HG03196 (cell line): ENCODE measurements around the gene SOS1.
"Not testable (repeated sequence)": the region's sequence is repeated elsewhere in the genome, so short reads cannot be mapped to it uniquely, and the experiment has no call there.

Source experiments
- ATAC-seq: cut with Tn5 transposase; IDR thresholded peaks from one replicate; pipeline ENCODE4 v1.9.1; 2021; ENCODE audit not compliant: unreplicated experiment

SOS1 gene

GRCh38 chr2:39107724-39108273 lies 13.1 kb downstream of the SOS1 start:
- ATAC-seq: no peak

GRCh38 chr2:39107156-39107555 lies 13.7 kb downstream of the SOS1 start:
- ATAC-seq: no peak

GRCh38 chr2:39099870-39100728 lies 20.8 kb downstream of the SOS1 start:
- ATAC-seq: no peak

GRCh38 chr2:39099310-39099869 lies 21.5 kb downstream of the SOS1 start:
- no peak for ATAC-seq

GRCh38 chr2:39095624-39096023 lies 25.2 kb downstream of the SOS1 start:
- ATAC-seq: no peak

- peak; percentile 77 for ATAC-seq
Measured at GRCh38 chr2:39094717-39095363, 26.0 kb downstream of the SOS1 start.

GRCh38 chr2:39093218-39093898 lies 27.5 kb downstream of the SOS1 start:
- ATAC-seq: no peak

- no peak for ATAC-seq
Measured at GRCh38 chr2:39091543-39091942, 29.3 kb downstream of the SOS1 start.

- no peak for ATAC-seq
Measured at GRCh38 chr2:39091063-39091462, 29.8 kb downstream of the SOS1 start.

GRCh38 chr2:39080152-39080551 lies 40.7 kb downstream of the SOS1 start:
- ATAC-seq: no peak

GRCh38 chr2:39069890-39070465 lies 50.9 kb downstream of the SOS1 start:
- no peak for ATAC-seq

GRCh38 chr2:39069136-39069515 lies 51.7 kb downstream of the SOS1 start:
- no peak for ATAC-seq

GRCh38 chr2:39068299-39069135 lies 52.3 kb downstream of the SOS1 start:
- no peak for ATAC-seq

GRCh38 chr2:39065616-39066015 lies 55.2 kb downstream of the SOS1 start:
- no peak for ATAC-seq

- ATAC-seq: no peak
Measured at GRCh38 chr2:39062320-39062719, 58.5 kb downstream of the SOS1 start.

GRCh38 chr2:39061280-39061679 lies 59.6 kb downstream of the SOS1 start:
- no peak for ATAC-seq

GRCh38 chr2:39059366-39059952 lies 61.4 kb downstream of the SOS1 start:
- ATAC-seq: no peak

- ATAC-seq: no peak
Measured at GRCh38 chr2:39058101-39058500, 62.8 kb downstream of the SOS1 start.

GRCh38 chr2:39052665-39053064 lies 68.2 kb downstream of the SOS1 start:
- not testable (repeated sequence) for ATAC-seq

- no peak for ATAC-seq
Measured at GRCh38 chr2:39050109-39050508, 70.7 kb downstream of the SOS1 start.
